Measurements from ENCODE around the gene MUC6. TPM values are rescaled to one million over a fixed set of nuclear protein-coding genes. Genes with fewer than 3 reads are reported as not detected.

MUC6 gene
- polyA plus RNA-seq: 0.15 TPM
- long read RNA-seq, donor 1: 0 reads
- long read RNA-seq, donor 2: 0 reads
- long read RNA-seq, donor 3: 0 reads
- long read RNA-seq, donor 4: 0 reads
- long read RNA-seq, donor 5: 0 reads
- long read RNA-seq, donor 6: 0 reads
- long read RNA-seq, donor 7, partial matches to known transcripts: 119 of 133 reads
- long read RNA-seq, donor 7, other reads (novel, unspliced or antisense): 14 of 133 reads
- long read RNA-seq, donor 8: 0 reads
- long read RNA-seq, donor 9: 0 reads
- long read RNA-seq, donor 10: 0 reads
- long read RNA-seq, donor 11: 0 reads

GRCh38 chr11:1036303-1036923, at the start of gene MUC6:
MUC6 (minus strand) TSS chr11:1036718; CDS start chr11:1036655, 63 bp downstream.
- H3K4me3 ChIP-seq (ENCODE audit: low read length): no peak within 1 kb of the TSS
- no peak for DNase-seq
- no CpG with 5 or more reads among the region's 42 CpGs for WGBS (ENCODE audit: insufficient coverage, low lambda C conversion rate)
- no peaks in the 10 kb centered on the region for H3K9me3 ChIP-seq (ENCODE audit: control insufficient read depth, low read depth, low read length)
- peaks cover 5% of the 10 kb centered on the region for H3K27me3 ChIP-seq (ENCODE audit: control insufficient read depth, insufficient read depth, low read length)
- peaks cover 5% of the 10 kb centered on the region for H3K4me1 ChIP-seq (ENCODE audit: control insufficient read depth, insufficient read depth, low read length)
- no peak within 1 kb of the TSS for H3K27ac ChIP-seq (ENCODE audit: low read length)
- H3K36me3 ChIP-seq (ENCODE audit: control insufficient read depth, insufficient read depth, low read length): no peaks in the 10 kb centered on the region

- Histone ChIP-seq H3K27ac (ENCODE audit: low read length) (no peak overlapping the region), H3K9me3 (ENCODE audit: control insufficient read depth, low read depth, low read length) (peaks cover 4% of the 10 kb centered on the region), H3K36me3 (ENCODE audit: control insufficient read depth, insufficient read depth, low read length) (no peaks in the 10 kb centered on the region), H3K27me3 (ENCODE audit: control insufficient read depth, insufficient read depth, low read length) (no peaks in the 10 kb centered on the region), H3K4me1 (ENCODE audit: control insufficient read depth, insufficient read depth, low read length) (no peaks in the 10 kb centered on the region), H3K4me3 (ENCODE audit: low read length) (no peak overlapping the region)
- DNase-seq: no peak
- WGBS (ENCODE audit: insufficient coverage, low lambda C conversion rate): no CpG with 5 or more reads among the region's 26 CpGs
Observed at GRCh38 chr11:1085440-1086170, 49.1 kb upstream of the MUC6 start.

GRCh38 chr11:1084561-1085439, 48.3 kb upstream of the MUC6 start:
- H3K4me1 ChIP-seq (ENCODE audit: control insufficient read depth, insufficient read depth, low read length): no peaks in the 10 kb centered on the region
- H3K27me3 ChIP-seq (ENCODE audit: control insufficient read depth, insufficient read depth, low read length): no peaks in the 10 kb centered on the region
- DNase-seq: no peak
- no peak overlapping the region for H3K4me3 ChIP-seq (ENCODE audit: low read length)
- H3K36me3 ChIP-seq (ENCODE audit: control insufficient read depth, insufficient read depth, low read length): no peaks in the 10 kb centered on the region
- H3K9me3 ChIP-seq (ENCODE audit: control insufficient read depth, low read depth, low read length): peaks cover 2% of the 10 kb centered on the region
- no CpG with 5 or more reads among the region's 49 CpGs for WGBS (ENCODE audit: insufficient coverage, low lambda C conversion rate)
- H3K27ac ChIP-seq (ENCODE audit: low read length): no peak overlapping the region

- H3K27me3 ChIP-seq (ENCODE audit: control insufficient read depth, insufficient read depth, low read length): no peaks in the 10 kb centered on the region
- WGBS (ENCODE audit: insufficient coverage, low lambda C conversion rate): no CpG with 5 or more reads among the region's 34 CpGs
- H3K4me3 ChIP-seq (ENCODE audit: low read length): no peak overlapping the region
- no peaks in the 10 kb centered on the region for H3K4me1 ChIP-seq (ENCODE audit: control insufficient read depth, insufficient read depth, low read length)
- DNase-seq: no peak
- H3K27ac ChIP-seq (ENCODE audit: low read length): no peak overlapping the region
- no peaks in the 10 kb centered on the region for H3K36me3 ChIP-seq (ENCODE audit: control insufficient read depth, insufficient read depth, low read length)
- no peaks in the 10 kb centered on the region for H3K9me3 ChIP-seq (ENCODE audit: control insufficient read depth, low read depth, low read length)
Observed at GRCh38 chr11:1083621-1084551, 47.4 kb upstream of the MUC6 start.

GRCh38 chr11:1082728-1083620, 46.5 kb upstream of the MUC6 start:
- DNase-seq: no peak
- no peaks in the 10 kb centered on the region for H3K36me3 ChIP-seq (ENCODE audit: control insufficient read depth, insufficient read depth, low read length)
- H3K4me1 ChIP-seq (ENCODE audit: control insufficient read depth, insufficient read depth, low read length): no peaks in the 10 kb centered on the region
- WGBS (ENCODE audit: insufficient coverage, low lambda C conversion rate): no CpG with 5 or more reads among the region's 33 CpGs
- no peak overlapping the region for H3K27ac ChIP-seq (ENCODE audit: low read length)
- peaks cover 5% of the 10 kb centered on the region for H3K9me3 ChIP-seq (ENCODE audit: control insufficient read depth, low read depth, low read length)
- H3K27me3 ChIP-seq (ENCODE audit: control insufficient read depth, insufficient read depth, low read length): no peaks in the 10 kb centered on the region
- no peak overlapping the region for H3K4me3 ChIP-seq (ENCODE audit: low read length)

GRCh38 chr11:1082346-1082727, 45.8 kb upstream of the MUC6 start:
- DNase-seq: no peak
- H3K27ac ChIP-seq (ENCODE audit: low read length): no peak overlapping the region
- no peaks in the 10 kb centered on the region for H3K27me3 ChIP-seq (ENCODE audit: control insufficient read depth, insufficient read depth, low read length)
- WGBS (ENCODE audit: insufficient coverage, low lambda C conversion rate): no CpG with 5 or more reads among the region's 14 CpGs
- H3K9me3 ChIP-seq (ENCODE audit: control insufficient read depth, low read depth, low read length): peaks cover 11% of the 10 kb centered on the region
- no peaks in the 10 kb centered on the region for H3K36me3 ChIP-seq (ENCODE audit: control insufficient read depth, insufficient read depth, low read length)
- no peaks in the 10 kb centered on the region for H3K4me1 ChIP-seq (ENCODE audit: control insufficient read depth, insufficient read depth, low read length)
- no peak overlapping the region for H3K4me3 ChIP-seq (ENCODE audit: low read length)

- H3K9me3 ChIP-seq (ENCODE audit: control insufficient read depth, low read depth, low read length): peaks cover 13% of the 10 kb centered on the region
- H3K4me1 ChIP-seq (ENCODE audit: control insufficient read depth, insufficient read depth, low read length): no peaks in the 10 kb centered on the region
- H3K4me3 ChIP-seq (ENCODE audit: low read length): no peak overlapping the region
- DNase-seq: no peak
- H3K27me3 ChIP-seq (ENCODE audit: control insufficient read depth, insufficient read depth, low read length): no peaks in the 10 kb centered on the region
- H3K27ac ChIP-seq (ENCODE audit: low read length): no peak overlapping the region
- H3K36me3 ChIP-seq (ENCODE audit: control insufficient read depth, insufficient read depth, low read length): no peaks in the 10 kb centered on the region
- no CpG with 5 or more reads among the region's 33 CpGs for WGBS (ENCODE audit: insufficient coverage, low lambda C conversion rate)
Observed at GRCh38 chr11:1081601-1082311, 45.2 kb upstream of the MUC6 start.

- Histone ChIP-seq H3K36me3 (ENCODE audit: control insufficient read depth, insufficient read depth, low read length) (no peaks in the 10 kb centered on the region), H3K9me3 (ENCODE audit: control insufficient read depth, low read depth, low read length) (peaks cover 17% of the 10 kb centered on the region), H3K27me3 (ENCODE audit: control insufficient read depth, insufficient read depth, low read length) (no peaks in the 10 kb centered on the region), H3K4me3 (ENCODE audit: low read length) (peak overlapping the region; percentile 33), H3K4me1 (ENCODE audit: control insufficient read depth, insufficient read depth, low read length) (peaks cover 13% of the 10 kb centered on the region), H3K27ac (ENCODE audit: low read length) (no peak overlapping the region)
- no peak for DNase-seq
- WGBS (ENCODE audit: insufficient coverage, low lambda C conversion rate): no CpG with 5 or more reads among the region's 39 CpGs
Observed at GRCh38 chr11:1078191-1078601, 41.7 kb upstream of the MUC6 start.

Data from large intestine (tissue), 12 donors.